HEK293 (cell line): Measurements from ENCODE around the gene CLCN3.

Experiments used
- ATF2 ChIP-seq: fragments of 450-650 bp; formaldehyde crosslinking; IDR thresholded peaks from 2 replicates; pipeline ENCODE4 v1.5.1; 2016; ENCODE audit warnings: missing biosample characterization, missing genetic modification characterization, low read depth
- CTCF ChIP-seq: fragments of 450-650 bp; formaldehyde crosslinking; IDR thresholded peaks from 2 replicates; pipeline ENCODE4 v1.5.1; 2016; ENCODE audit warnings: missing biosample characterization, missing genetic modification characterization
- HOXC10 ChIP-seq: sonication (generic); formaldehyde crosslinking; IDR thresholded peaks from 2 replicates; pipeline ENCODE4 v1.8.1; 2023; ENCODE audit warnings: mild to moderate bottlenecking, missing genetic modification reagents
- IKZF3 ChIP-seq: fragments of 450-650 bp; IDR thresholded peaks from 2 replicates; pipeline ENCODE4 v1.5.0; 2018; ENCODE audit warnings: missing biosample characterization, mild to moderate bottlenecking, missing genetic modification characterization, moderate library complexity
- KLF7 ChIP-seq: fragments of 450-650 bp; formaldehyde crosslinking; IDR thresholded peaks from 2 replicates; pipeline ENCODE4 v1.5.1; 2016; ENCODE audit warnings: missing biosample characterization, missing genetic modification characterization, borderline replicate concordance
- KLF9 ChIP-seq: fragments of 450-650 bp; formaldehyde crosslinking; IDR thresholded peaks from 2 replicates; pipeline ENCODE4 v1.5.1; 2016; ENCODE audit warnings: missing biosample characterization, missing genetic modification characterization, low read depth
- MEIS1 ChIP-seq: sonication (generic); formaldehyde crosslinking; IDR thresholded peaks from 2 replicates; pipeline ENCODE4 v1.8.1; 2022; ENCODE audit warnings: missing genetic modification reagents, mild to moderate bottlenecking, borderline replicate concordance
- MYNN ChIP-seq: fragments of 450-650 bp; formaldehyde crosslinking; IDR thresholded peaks from 2 replicates; pipeline ENCODE4 v1.5.1; 2016; ENCODE audit warnings: missing biosample characterization, missing genetic modification characterization, borderline replicate concordance
- PRDM1 ChIP-seq: fragments of 450-650 bp; formaldehyde crosslinking; IDR thresholded peaks from 2 replicates; pipeline ENCODE4; 2016; ENCODE audit warnings: missing biosample characterization, missing genetic modification characterization
- PRDM10 ChIP-seq: fragments of 450-650 bp; formaldehyde crosslinking; IDR thresholded peaks from 2 replicates; pipeline ENCODE4 v1.5.1; 2016; ENCODE audit warnings: missing biosample characterization, missing genetic modification characterization
- PRDM6 ChIP-seq: fragments of 450-650 bp; formaldehyde crosslinking; IDR thresholded peaks from 2 replicates; pipeline ENCODE4 v1.5.1; 2017; ENCODE audit warnings: missing biosample characterization, missing genetic modification characterization
- YY2 ChIP-seq: fragments of 450-650 bp; formaldehyde crosslinking; IDR thresholded peaks from 2 replicates; pipeline ENCODE4 v1.5.1; 2016; ENCODE audit warnings: missing biosample characterization, missing genetic modification characterization
- ZBTB20 ChIP-seq: fragments of 450-650 bp; formaldehyde crosslinking; IDR thresholded peaks from 2 replicates; pipeline ENCODE4 v1.5.1; 2016; ENCODE audit warnings: missing biosample characterization, missing genetic modification characterization
- ZFP3 ChIP-seq: fragments of 450-650 bp; formaldehyde crosslinking; IDR thresholded peaks from 2 replicates; pipeline ENCODE4 v1.5.1; 2016; ENCODE audit warnings: low read depth, missing biosample characterization, missing genetic modification characterization
- ZFP41 ChIP-seq: fragments of 450-650 bp; formaldehyde crosslinking; IDR thresholded peaks from 2 replicates; pipeline ENCODE4 v1.5.1; 2016; ENCODE audit warnings: missing biosample characterization, missing genetic modification characterization, borderline replicate concordance
- ZNF155 ChIP-seq: fragments of 450-650 bp; formaldehyde crosslinking; IDR thresholded peaks from 2 replicates; pipeline ENCODE4 v1.5.1; 2016; ENCODE audit warnings: missing biosample characterization, missing genetic modification characterization
- ZNF169 ChIP-seq: fragments of 450-650 bp; formaldehyde crosslinking; IDR thresholded peaks from 2 replicates; pipeline ENCODE4 v1.5.1; 2016; ENCODE audit warnings: missing biosample characterization, missing genetic modification characterization
- ZNF280C ChIP-seq: fragments of 450-650 bp; formaldehyde crosslinking; IDR thresholded peaks from 2 replicates; pipeline ENCODE4 v1.5.1; 2016; ENCODE audit warnings: missing biosample characterization, missing genetic modification characterization
- ZNF350 ChIP-seq: fragments of 450-650 bp; formaldehyde crosslinking; IDR thresholded peaks from 2 replicates; pipeline ENCODE4 v1.5.0; 2017; ENCODE audit warnings: missing biosample characterization, mild to moderate bottlenecking, missing genetic modification characterization
- ZNF354C ChIP-seq: fragments of 450-650 bp; formaldehyde crosslinking; IDR thresholded peaks from 2 replicates; pipeline ENCODE4 v1.5.1; 2016; ENCODE audit warnings: missing biosample characterization, missing genetic modification characterization, low read depth, borderline replicate concordance
- ZNF37A ChIP-seq: fragments of 450-650 bp; IDR thresholded peaks from 2 replicates; pipeline ENCODE4 v1.5.1; 2018; ENCODE audit warnings: missing biosample characterization, missing genetic modification characterization
- ZNF530 ChIP-seq: fragments of 450-650 bp; formaldehyde crosslinking; IDR thresholded peaks from 2 replicates; pipeline ENCODE4 v1.5.1; 2016; ENCODE audit warnings: low read depth, missing biosample characterization, missing genetic modification characterization
- ZNF571 ChIP-seq: fragments of 450-650 bp; formaldehyde crosslinking; IDR thresholded peaks from 2 replicates; pipeline ENCODE4 v1.5.0; 2017; ENCODE audit warnings: missing biosample characterization, missing genetic modification characterization
- ZNF623 ChIP-seq: fragments of 450-650 bp; formaldehyde crosslinking; IDR thresholded peaks from 2 replicates; pipeline ENCODE4 v1.5.1; 2016; ENCODE audit warnings: missing biosample characterization, missing genetic modification characterization
- ZNF624 ChIP-seq: fragments of 450-650 bp; formaldehyde crosslinking; IDR thresholded peaks from 2 replicates; pipeline ENCODE4 v1.5.1; 2017; ENCODE audit warnings: missing biosample characterization, missing genetic modification characterization
- ZNF626 ChIP-seq: fragments of 450-650 bp; sonication (Bioruptor Pico); formaldehyde crosslinking; IDR thresholded peaks from 2 replicates; pipeline ENCODE4 v1.5.1; 2018; ENCODE audit warnings: missing biosample characterization, missing genetic modification characterization, inconsistent platforms
- ZNF660 ChIP-seq: fragments of 450-650 bp; IDR thresholded peaks from 2 replicates; pipeline ENCODE4 v1.5.1; 2018; ENCODE audit warnings: missing biosample characterization, mild to moderate bottlenecking, missing genetic modification characterization
- ZNF776 ChIP-seq: fragments of 450-650 bp; formaldehyde crosslinking; IDR thresholded peaks from 2 replicates; pipeline ENCODE4 v1.5.0; 2017; ENCODE audit warnings: missing biosample characterization, missing genetic modification characterization, borderline replicate concordance
- ZNF777 ChIP-seq: fragments of 450-650 bp; formaldehyde crosslinking; IDR thresholded peaks from 2 replicates; pipeline ENCODE4 v1.5.1; 2017; ENCODE audit warnings: missing biosample characterization, missing genetic modification characterization, borderline replicate concordance

CLCN3 gene

GRCh38 chr4:169619958-169620879 is at the start of gene CLCN3 (continued):
- no peak for TF ChIP-seq KLF7
- no peak for TF ChIP-seq ZNF169 (tag by site-specific recombination)
- no peak for TF ChIP-seq ZNF777 (tag by site-specific recombination)
- TF ChIP-seq ZNF776 (tag by site-specific recombination), result no peak
- TF ChIP-seq ZNF350 (tag by site-specific recombination), result no peak
- TF ChIP-seq ZNF624, result no peak
- TF ChIP-seq ZNF571 (tag by site-specific recombination), result no peak
- TF ChIP-seq ATF2 (tag by site-specific recombination), result peak; percentile 99
- no peak for TF ChIP-seq PRDM1
- peak; percentile 97 for TF ChIP-seq MEIS1
- no peak for TF ChIP-seq PRDM6 (tag by site-specific recombination)
- TF ChIP-seq ZNF155 (tag by site-specific recombination), result no peak
- TF ChIP-seq ZNF623 (tag by site-specific recombination), result no peak
- no peak for TF ChIP-seq YY2 (tag by site-specific recombination)
- TF ChIP-seq ZNF660 (tag by site-specific recombination), result no peak
- no peak for TF ChIP-seq ZNF354C (tag by site-specific recombination)
- TF ChIP-seq CTCF, result peak; percentile 59
- peak; percentile 80 for TF ChIP-seq PRDM10 (tag by site-specific recombination)
- TF ChIP-seq MYNN, result no peak
- TF ChIP-seq ZFP3 (tag by site-specific recombination), result no peak
- no peak for TF ChIP-seq ZNF626
- TF ChIP-seq KLF9 (tag by site-specific recombination), result peak; percentile 53; the same call in 1 of the 2 replicates
- TF ChIP-seq ZNF37A (tag by site-specific recombination), result no peak
- TF ChIP-seq ZNF280C (tag by site-specific recombination), result no peak
- TF ChIP-seq IKZF3 (tag by site-specific recombination), result peak; percentile 38; the same call in 1 of the 2 replicates
- no peak for TF ChIP-seq HOXC10 (CRISPR knock-in tag)
- TF ChIP-seq ZNF530 (tag by site-specific recombination), result no peak
- TF ChIP-seq ZFP41 (tag by site-specific recombination), result no peak
- peak; percentile 63; the same call in 1 of the 2 replicates for TF ChIP-seq ZBTB20 (tag by site-specific recombination)
